ENCODE data around the gene RERE. TPM values are rescaled to one million over a fixed set of nuclear protein-coding genes. Genes with fewer than 3 reads are reported as not detected.
"Not testable (repeated sequence)": the region's sequence is repeated elsewhere in the genome, so short reads cannot be mapped to it uniquely, and the experiment has no call there.

The RERE gene
- total and polyA plus RNA-seq, 5 donors = 72.4 to 175 (median 161) TPM

GRCh38 chr1:8621034-8621582 lies 196.3 kb downstream of the RERE start:
- H3K4me3 ChIP-seq (ENCODE audit: low read length); ATAC-seq; DNase-seq; intact Hi-C loops (cut with DNase I); H3K27me3 ChIP-seq (ENCODE audit: control insufficient read depth, insufficient read depth); H3K9me3 ChIP-seq (ENCODE audit: control insufficient read depth, low read length); H3K27ac ChIP-seq (ENCODE audit: low read length); H3K4me1 ChIP-seq (ENCODE audit: control insufficient read depth, insufficient read depth, low read length): not testable (repeated sequence)
- WGBS = 85% methylated on average over 9 of the region's 9 CpGs

GRCh38 chr1:8619917-8620502 lies 197.4 kb downstream of the RERE start:
- H3K4me1 ChIP-seq (ENCODE audit: control insufficient read depth, insufficient read depth, low read length); H3K4me3 ChIP-seq (ENCODE audit: low read length); H3K27ac ChIP-seq (ENCODE audit: low read length); DNase-seq; intact Hi-C loops (cut with DNase I); H3K9me3 ChIP-seq (ENCODE audit: control insufficient read depth, low read length); H3K27me3 ChIP-seq (ENCODE audit: control insufficient read depth, insufficient read depth); ATAC-seq: not testable (repeated sequence)
- 63% methylated on average over 2 of the region's 2 CpGs for WGBS

GRCh38 chr1:8619419-8619818 lies 198.0 kb downstream of the RERE start:
- H3K9me3 ChIP-seq (ENCODE audit: control insufficient read depth, low read length); H3K4me1 ChIP-seq (ENCODE audit: control insufficient read depth, insufficient read depth, low read length); H3K27ac ChIP-seq (ENCODE audit: low read length); DNase-seq; H3K27me3 ChIP-seq (ENCODE audit: control insufficient read depth, insufficient read depth); ATAC-seq; intact Hi-C loops (cut with DNase I); H3K4me3 ChIP-seq (ENCODE audit: low read length): not testable (repeated sequence)
- 75% methylated on average over 2 of the region's 2 CpGs for WGBS

- ATAC-seq; H3K27ac ChIP-seq (ENCODE audit: low read length); H3K27me3 ChIP-seq (ENCODE audit: control insufficient read depth, insufficient read depth); H3K4me1 ChIP-seq (ENCODE audit: control insufficient read depth, insufficient read depth, low read length); DNase-seq; H3K9me3 ChIP-seq (ENCODE audit: control insufficient read depth, low read length); H3K4me3 ChIP-seq (ENCODE audit: low read length); intact Hi-C loops (cut with DNase I): not testable (repeated sequence)
- 84% methylated on average over 8 of the region's 8 CpGs for WGBS
Observed at GRCh38 chr1:8616791-8617190, 200.6 kb downstream of the RERE start.

GRCh38 chr1:8611634-8612515 lies 205.6 kb downstream of the RERE start:
- 46% methylated on average over 3 of the region's 3 CpGs for WGBS
- H3K9me3 ChIP-seq (ENCODE audit: control insufficient read depth, low read length) = not testable (repeated sequence)

GRCh38 chr1:8607906-8608305 lies 209.5 kb downstream of the RERE start:
- H3K27me3 ChIP-seq (ENCODE audit: control insufficient read depth, insufficient read depth) = no peaks in the 10 kb centered on the region
- H3K4me3 ChIP-seq (ENCODE audit: low read length) = no peak overlapping the region
- DNase-seq = no peak
- H3K9me3 ChIP-seq (ENCODE audit: control insufficient read depth, low read length) = no peaks in the 10 kb centered on the region
- ATAC-seq = no peak
- intact Hi-C loops (cut with DNase I) = no loop called here
- 95% methylated on average over 5 of the region's 5 CpGs for WGBS
- no peaks in the 10 kb centered on the region for H3K4me1 ChIP-seq (ENCODE audit: control insufficient read depth, insufficient read depth, low read length)
- no peak overlapping the region for H3K27ac ChIP-seq (ENCODE audit: low read length)

More at GRCh38 chr1:8611634-8612515, 205.6 kb downstream of the RERE start:
- H3K27me3 ChIP-seq (ENCODE audit: control insufficient read depth, insufficient read depth); H3K4me3 ChIP-seq (ENCODE audit: low read length); intact Hi-C loops (cut with DNase I); H3K4me1 ChIP-seq (ENCODE audit: control insufficient read depth, insufficient read depth, low read length); DNase-seq; H3K27ac ChIP-seq (ENCODE audit: low read length): not testable (repeated sequence)
- ATAC-seq = peak in 1 of 2 donors; percentile 36

- WGBS = 69% methylated on average over 7 of the region's 7 CpGs
- Histone ChIP-seq H3K4me3 (ENCODE audit: low read length) (no peak overlapping the region), H3K27ac (ENCODE audit: low read length) (no peak overlapping the region), H3K27me3 (ENCODE audit: control insufficient read depth, insufficient read depth) (no peaks in the 10 kb centered on the region), H3K9me3 (ENCODE audit: control insufficient read depth, low read length) (no peaks in the 10 kb centered on the region), H3K4me1 (ENCODE audit: control insufficient read depth, insufficient read depth, low read length) (no peaks in the 10 kb centered on the region)
- no peak for ATAC-seq
- intact Hi-C loops (cut with DNase I) = no loop called here
- DNase-seq = no peak
Observed at GRCh38 chr1:8604041-8604945, 213.1 kb downstream of the RERE start.

- intact Hi-C loops (cut with DNase I) = no loop called here
- H3K27me3 ChIP-seq (ENCODE audit: control insufficient read depth, insufficient read depth) = no peaks in the 10 kb centered on the region
- no peaks in the 10 kb centered on the region for H3K9me3 ChIP-seq (ENCODE audit: control insufficient read depth, low read length)
- ATAC-seq (no peak), DNase-seq (no peak)
- H3K27ac ChIP-seq (ENCODE audit: low read length) = peak overlapping the region; percentile 31
- H3K4me3 ChIP-seq (ENCODE audit: low read length) = no peak overlapping the region
- H3K4me1 ChIP-seq (ENCODE audit: control insufficient read depth, insufficient read depth, low read length) = peaks cover 6% of the 10 kb centered on the region
- WGBS = 83% methylated on average over 4 of the region's 4 CpGs
Observed at GRCh38 chr1:8603220-8603616, 214.2 kb downstream of the RERE start.

- ATAC-seq (peak in 1 of 2 donors; percentile 29), DNase-seq (peak in 1 of 3 donors; percentile 33)
- H3K27me3 ChIP-seq (ENCODE audit: control insufficient read depth, insufficient read depth) = no peaks in the 10 kb centered on the region
- intact Hi-C loops (cut with DNase I) = no loop called here
- peaks cover 6% of the 10 kb centered on the region for H3K4me1 ChIP-seq (ENCODE audit: control insufficient read depth, insufficient read depth, low read length)
- 72% methylated on average over 5 of the region's 5 CpGs for WGBS
- H3K27ac ChIP-seq (ENCODE audit: low read length) = no peak overlapping the region
- H3K4me3 ChIP-seq (ENCODE audit: low read length) = no peak overlapping the region
- no peaks in the 10 kb centered on the region for H3K9me3 ChIP-seq (ENCODE audit: control insufficient read depth, low read length)
Observed at GRCh38 chr1:8602471-8603219, 214.8 kb downstream of the RERE start.

GRCh38 chr1:8600336-8600735 lies 217.1 kb downstream of the RERE start:
- Histone ChIP-seq H3K27ac (ENCODE audit: low read length) (no peak overlapping the region), H3K4me1 (ENCODE audit: control insufficient read depth, insufficient read depth, low read length) (peaks cover 9% of the 10 kb centered on the region), H3K27me3 (ENCODE audit: control insufficient read depth, insufficient read depth) (no peaks in the 10 kb centered on the region), H3K9me3 (ENCODE audit: control insufficient read depth, low read length) (no peaks in the 10 kb centered on the region), H3K4me3 (ENCODE audit: low read length) (no peak overlapping the region)
- intact Hi-C loops (cut with DNase I) = no loop called here
- ATAC-seq (no peak), DNase-seq (no peak)
- 51% methylated on average over 1 of the region's 1 CpG for WGBS

Data from right cardiac atrium (tissue), 5 donors.